GM23248 (cell line): ENCODE results near the gene DDR1. TPM values are rescaled to one million over a fixed set of nuclear protein-coding genes. Genes with fewer than 3 reads are reported as not detected.
"Not testable (repeated sequence)": the region's sequence is repeated elsewhere in the genome, so short reads cannot be mapped to it uniquely, and the experiment has no call there.

Experiments
- DNase-seq: peaks from one replicate; pipeline ENCODE4 v3.0.0-alpha.2; 2015
- H2AFZ ChIP-seq: fragments of 200-600 bp; sonication (generic); 2 replicates; pipeline ENCODE4 v1.6.1; 2016; ENCODE audit warnings: antibody characterized with exemption
- H3F3A ChIP-seq: fragments of 200-600 bp; sonication (generic); 2 replicates; pipeline ENCODE4 v1.6.1; 2016; ENCODE audit warnings: mild to moderate bottlenecking, antibody characterized with exemption, mixed run types; ENCODE audit not compliant: insufficient read depth
- H3K27ac ChIP-seq: fragments of 200-600 bp; sonication (generic); 2 replicates; pipeline ENCODE4 v1.5.1; 2016; ENCODE audit warnings: mild to moderate bottlenecking
- H3K27me3 ChIP-seq: fragments of 200-600 bp; sonication (generic); replicated peaks from 2 replicates; pipeline ENCODE4 v1.6.1; 2016; ENCODE audit warnings: mild to moderate bottlenecking; ENCODE audit not compliant: insufficient read depth
- H3K36me3 ChIP-seq: fragments of 200-600 bp; sonication (generic); 2 replicates; pipeline ENCODE4 v1.6.1; 2016; ENCODE audit warnings: low read depth, mild to moderate bottlenecking
- H3K4me1 ChIP-seq: fragments of 200-600 bp; sonication (generic); 2 replicates; pipeline ENCODE4 v1.6.1; 2016; ENCODE audit warnings: mild to moderate bottlenecking; ENCODE audit not compliant: insufficient read depth
- H3K4me2 ChIP-seq: fragments of 200-600 bp; sonication (generic); one replicate; pipeline ENCODE4 v1.6.1; 2016; ENCODE audit warnings: mild to moderate bottlenecking; ENCODE audit not compliant: unreplicated experiment
- H3K4me3 ChIP-seq: fragments of 200-600 bp; sonication (generic); 2 replicates; pipeline ENCODE4 v1.5.1; 2016; ENCODE audit warnings: mild to moderate bottlenecking
- H3K79me2 ChIP-seq: fragments of 200-600 bp; sonication (generic); 2 replicates; pipeline ENCODE4 v1.6.1; 2016; ENCODE audit warnings: mild to moderate bottlenecking; ENCODE audit not compliant: insufficient read depth
- H3K9ac ChIP-seq: fragments of 200-600 bp; sonication (generic); 2 replicates; pipeline ENCODE4 v1.6.1; 2016; ENCODE audit warnings: mild to moderate bottlenecking
- H3K9me2 ChIP-seq: fragments of 200-600 bp; sonication (generic); 2 replicates; pipeline ENCODE4 v1.6.1; 2016; ENCODE audit warnings: mixed run types, mild to moderate bottlenecking, moderate library complexity; ENCODE audit not compliant: insufficient read depth
- H3K9me3 ChIP-seq: fragments of 200-600 bp; sonication (generic); one replicate; pipeline ENCODE4 v1.6.1; 2017; ENCODE audit warnings: low read depth
- H4K20me1 ChIP-seq: fragments of 200-600 bp; sonication (generic); 2 replicates; pipeline ENCODE4 v1.6.0; 2016; ENCODE audit not compliant: insufficient read depth
- EZH2 ChIP-seq: fragments of 200-600 bp; sonication (generic); IDR thresholded peaks from 2 replicates; pipeline ENCODE4 v1.6.1; 2018; ENCODE audit warnings: antibody characterized with exemption, mild to moderate bottlenecking; ENCODE audit not compliant: insufficient read depth, poor library complexity, severe bottlenecking
- EZH2phosphoT487 ChIP-seq: fragments of 200-600 bp; sonication (generic); IDR thresholded peaks from 2 replicates; pipeline ENCODE4 v1.6.1; 2018; ENCODE audit warnings: antibody characterized with exemption, moderate library complexity, mild to moderate bottlenecking, low read depth; ENCODE audit not compliant: insufficient read depth
- WGBS, 2 experiments: methylation state at CpG; one replicate each; pipeline ENCODE4 v1.1.6; 2015 to 2017; ENCODE audit warnings: low lambda C conversion rate in 2 of 2, low coverage in 1 of 2; ENCODE audit errors: missing lambda C conversion rate in 2 of 2; 5-methylcytosine and 5-hydroxymethylcytosine counted together
- in situ Hi-C: fragments of 300-500 bp; cut with MboI; formaldehyde crosslinking; loops from 2 replicates; pipeline ENCODE4 v1.15.0; 2020
- polyA plus RNA-seq: library from polyadenylated mRNA; unstranded; fragments of >200 nt; fragmentation: Nextera tagmentation; extraction: Ambion mirVana; gene quantifications from 2 replicates; pipeline ENCODE4 v1.2.1, GENCODE V29; 2016
- total RNA-seq: library from RNA; depleted of rRNA; stranded (reverse); fragments of >200 nt; shearing (Covaris generic); gene quantifications from 2 replicates; pipeline ENCODE4 v1.2.3, GENCODE V29; 2014

Gene DDR1
- total and polyA plus RNA-seq, 2 experiments from 2014 or later, result 16.9 to 27.0 TPM

DNA sequence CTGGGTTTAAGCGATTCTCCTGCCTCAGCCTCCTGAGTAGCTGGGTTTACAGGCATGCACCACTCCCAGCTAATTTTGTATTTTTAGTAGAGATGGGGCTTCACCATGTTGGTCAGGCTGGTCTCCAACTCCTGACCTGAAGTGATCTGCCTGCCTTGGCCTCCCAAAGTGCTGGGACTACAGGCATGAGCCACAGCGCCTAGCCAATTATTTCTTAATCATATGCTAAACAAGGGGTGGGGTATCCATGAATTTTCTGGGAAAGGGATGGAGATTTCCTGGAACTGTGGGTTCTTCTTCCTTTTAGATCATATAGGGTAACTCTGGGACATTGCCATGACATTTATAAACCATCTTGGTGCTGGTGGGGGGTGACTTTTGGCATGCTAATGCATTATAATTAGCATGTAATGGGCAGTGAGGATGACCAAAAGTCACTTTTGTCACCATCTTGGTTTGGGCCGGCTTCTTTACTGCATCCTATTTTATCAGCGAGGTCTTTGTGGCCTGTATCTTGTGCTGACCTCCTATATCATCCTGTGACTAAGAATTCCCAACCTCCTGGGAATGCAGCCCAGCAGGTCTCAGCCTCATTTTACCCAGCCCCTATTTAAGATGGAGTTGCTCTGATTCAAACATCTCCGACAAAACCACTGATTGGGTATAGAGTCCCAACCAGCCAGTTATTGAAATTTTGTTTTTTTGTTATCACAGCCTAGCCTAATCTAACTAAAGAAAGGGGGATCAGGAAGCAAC lies 29.9 kb upstream of the DDR1 start:
- H2AFZ ChIP-seq, result no peak overlapping the region
- no peaks in the 10 kb centered on the region for H3K9me3 ChIP-seq
- 86 to 88% methylated on average over 5 of the region's 5 CpGs for WGBS, 2 experiments
- H3K4me1 ChIP-seq, result no peaks in the 10 kb centered on the region
- no peaks in the 10 kb centered on the region for H3K9me2 ChIP-seq
- H3K27ac ChIP-seq, result no peak overlapping the region
- no peak overlapping the region for H3K4me3 ChIP-seq
- H3K4me2 ChIP-seq, result no peak overlapping the region
- TF ChIP-seq EZH2phosphoT487 (no peak), EZH2 (no peak)
- H3K79me2 ChIP-seq, result no peaks in the 10 kb centered on the region
- peaks cover 6% of the 10 kb centered on the region; the same call in 1 of the 2 replicates for H3F3A ChIP-seq
- DNase-seq, result no peak
- no peak overlapping the region for H3K9ac ChIP-seq
- in situ Hi-C loops, result no loop called here
- H3K36me3 ChIP-seq, result no peaks in the 10 kb centered on the region
- H4K20me1 ChIP-seq, result no peaks in the 10 kb centered on the region
- peaks cover 8% of the 10 kb centered on the region; the same call in 1 of the 2 replicates for H3K27me3 ChIP-seq

DNA sequence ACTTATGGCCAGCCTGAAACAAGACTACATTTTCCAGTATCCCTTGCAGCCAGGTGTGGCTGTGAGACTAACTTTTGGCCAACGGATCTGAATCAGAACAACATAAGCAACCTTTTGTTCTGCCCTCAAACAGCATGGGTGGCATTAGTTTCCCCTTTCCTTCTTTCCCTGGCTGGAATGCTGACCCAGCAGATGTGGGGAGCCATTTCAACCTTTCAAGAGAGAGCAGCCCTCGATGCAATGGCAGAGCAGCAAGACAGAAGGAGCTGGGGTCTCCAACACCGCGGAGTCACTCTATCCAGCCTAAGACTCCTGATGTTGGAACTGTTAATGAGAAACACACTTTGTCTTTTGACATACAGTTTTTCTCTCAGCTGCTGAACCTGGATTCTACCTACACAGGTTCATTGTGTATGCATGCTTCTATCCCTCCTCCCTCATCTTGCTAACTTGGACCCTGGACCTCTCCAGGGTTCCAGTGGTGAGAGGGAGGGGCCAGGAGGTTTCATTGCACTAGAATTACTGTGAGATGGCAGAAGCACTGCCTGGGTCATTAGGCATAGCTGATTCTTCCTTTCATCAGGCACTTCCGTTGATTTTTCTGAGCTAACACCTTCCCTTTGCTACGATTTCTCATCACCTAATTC lies 28.8 kb upstream of the DDR1 start:
- no peaks in the 10 kb centered on the region for H3K9me2 ChIP-seq
- H2AFZ ChIP-seq, result no peak overlapping the region
- 28 to 40% methylated on average over 6 of the region's 6 CpGs for WGBS, 2 experiments
- no peak overlapping the region for H3K27ac ChIP-seq
- no peaks in the 10 kb centered on the region for H3K36me3 ChIP-seq
- no peaks in the 10 kb centered on the region for H3K79me2 ChIP-seq
- H3K4me3 ChIP-seq, result no peak overlapping the region
- H3K4me2 ChIP-seq, result no peak overlapping the region
- no peak for DNase-seq
- no peaks in the 10 kb centered on the region for H4K20me1 ChIP-seq
- in situ Hi-C loops, result no loop called here
- H3K9ac ChIP-seq, result no peak overlapping the region
- TF ChIP-seq EZH2 (no peak), EZH2phosphoT487 (no peak)
- H3K9me3 ChIP-seq, result no peaks in the 10 kb centered on the region
- H3F3A ChIP-seq, result no peaks in the 10 kb centered on the region
- no peaks in the 10 kb centered on the region for H3K4me1 ChIP-seq
- peaks cover 8% of the 10 kb centered on the region; the same call in 1 of the 2 replicates for H3K27me3 ChIP-seq

DNA sequence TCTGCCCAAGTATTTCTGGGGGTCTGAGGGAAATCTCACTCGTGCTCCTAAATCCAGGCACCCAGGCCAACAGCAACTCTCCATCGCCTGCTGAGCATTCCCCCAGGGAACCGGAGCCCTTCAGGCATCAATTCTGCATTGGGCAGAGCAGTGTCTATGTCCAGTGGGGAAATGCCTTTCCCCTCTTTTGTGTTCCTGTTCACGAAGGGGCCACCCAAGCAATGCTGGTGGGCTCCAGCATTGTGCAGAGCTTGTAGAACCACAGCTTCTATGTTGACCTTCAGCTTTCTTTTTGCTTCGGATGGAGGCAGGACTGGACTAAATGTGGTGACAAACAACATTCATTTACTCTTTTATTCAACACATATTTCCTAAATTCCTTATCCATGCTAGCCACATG lies 27.2 kb upstream of the DDR1 start:
- Histone ChIP-seq H3K9me3 (no peaks in the 10 kb centered on the region), H3K36me3 (no peaks in the 10 kb centered on the region), H3K9me2 (no peaks in the 10 kb centered on the region), H3K4me3 (no peak overlapping the region), H3K27me3 (peaks cover 8% of the 10 kb centered on the region; the same call in 1 of the 2 replicates), H4K20me1 (no peaks in the 10 kb centered on the region), H3K9ac (no peak overlapping the region), H3K79me2 (no peaks in the 10 kb centered on the region), H3K27ac (no peak overlapping the region), H3F3A (no peaks in the 10 kb centered on the region), H3K4me1 (no peaks in the 10 kb centered on the region), H3K4me2 (no peak overlapping the region), H2AFZ (no peak overlapping the region)
- DNase-seq, result no peak
- 55 to 62% methylated on average over 5 of the region's 5 CpGs for WGBS, 2 experiments
- TF ChIP-seq EZH2phosphoT487 (no peak), EZH2 (no peak)
- in situ Hi-C loops, result no loop called here

DNA sequence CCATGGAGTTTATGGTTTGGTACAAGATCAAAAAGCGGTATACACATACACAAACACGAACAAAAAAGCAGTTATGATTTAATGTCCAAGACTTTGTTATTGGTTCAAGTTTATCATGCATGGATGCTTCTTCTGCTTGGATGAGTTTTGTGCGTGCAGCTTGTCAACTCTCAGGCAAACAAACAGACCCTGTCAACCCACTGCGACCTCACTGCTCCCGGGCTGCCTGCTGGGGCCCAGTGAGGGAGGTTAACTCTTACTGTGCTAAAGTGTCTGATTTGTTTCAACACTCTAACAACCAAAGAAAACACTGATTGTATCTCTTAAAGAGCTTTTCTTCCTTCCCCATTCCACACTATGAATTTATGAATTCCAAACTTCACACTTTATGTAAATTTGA lies 26.8 kb upstream of the DDR1 start:
- Histone ChIP-seq H2AFZ (no peak overlapping the region), H3K9me3 (no peaks in the 10 kb centered on the region), H3K4me1 (no peaks in the 10 kb centered on the region), H3K36me3 (no peaks in the 10 kb centered on the region), H3K27ac (no peak overlapping the region), H3K4me3 (no peak overlapping the region), H3K9me2 (no peaks in the 10 kb centered on the region), H3F3A (no peaks in the 10 kb centered on the region), H3K4me2 (no peak overlapping the region), H3K9ac (no peak overlapping the region), H3K27me3 (peaks cover 8% of the 10 kb centered on the region; the same call in 1 of the 2 replicates), H4K20me1 (no peaks in the 10 kb centered on the region), H3K79me2 (no peaks in the 10 kb centered on the region)
- in situ Hi-C loops, result no loop called here
- no peak for DNase-seq
- WGBS, 2 experiments, result 40 to 47% methylated on average over 5 of the region's 5 CpGs
- TF ChIP-seq EZH2 (no peak), EZH2phosphoT487 (no peak)

DNA sequence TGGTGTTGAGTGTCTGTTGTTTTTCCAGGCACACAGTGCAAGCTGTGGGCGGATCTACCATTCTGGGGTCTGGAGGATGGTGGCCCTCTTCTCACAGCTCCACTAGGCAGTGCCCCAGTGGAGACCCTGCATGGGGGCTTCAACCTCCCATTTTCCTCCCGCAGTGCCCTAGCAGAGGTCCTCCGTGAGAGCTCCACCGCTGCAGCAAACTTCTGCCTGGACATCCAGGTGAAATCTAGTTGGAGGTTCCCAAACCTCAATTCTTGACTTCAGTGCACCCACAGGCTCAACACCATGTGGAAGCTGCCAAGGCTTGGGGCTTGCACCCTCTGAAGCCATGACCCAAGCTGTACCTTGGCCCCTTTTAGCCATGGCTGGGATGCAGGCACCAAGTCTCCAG lies 24.6 kb upstream of the DDR1 start:
- H3K27me3 ChIP-seq, result peaks cover 11% of the 10 kb centered on the region; the same call in 1 of the 2 replicates
- H3F3A ChIP-seq, in situ Hi-C loops, H2AFZ ChIP-seq, DNase-seq, H3K4me1 ChIP-seq, H3K9ac ChIP-seq, H3K79me2 ChIP-seq, H3K9me3 ChIP-seq, H4K20me1 ChIP-seq, H3K27ac ChIP-seq, H3K4me3 ChIP-seq, H3K9me2 ChIP-seq, H3K4me2 ChIP-seq, H3K36me3 ChIP-seq: not testable (repeated sequence)
- WGBS, 2 experiments, result 88 to 90% methylated on average over 4 of the region's 4 CpGs
